ENCODE data around the gene LGALS4. TPM values are rescaled to one million over a fixed set of nuclear protein-coding genes. Genes with fewer than 3 reads are reported as not detected.

Gene LGALS4
- total and polyA plus RNA-seq, 9 of the 15 experiments (the other 6 are each of a cell fraction or from before 2014, with no cell fraction given), result 0.08 to 1.1 (median 0.30) TPM; not detected in 3

DNA sequence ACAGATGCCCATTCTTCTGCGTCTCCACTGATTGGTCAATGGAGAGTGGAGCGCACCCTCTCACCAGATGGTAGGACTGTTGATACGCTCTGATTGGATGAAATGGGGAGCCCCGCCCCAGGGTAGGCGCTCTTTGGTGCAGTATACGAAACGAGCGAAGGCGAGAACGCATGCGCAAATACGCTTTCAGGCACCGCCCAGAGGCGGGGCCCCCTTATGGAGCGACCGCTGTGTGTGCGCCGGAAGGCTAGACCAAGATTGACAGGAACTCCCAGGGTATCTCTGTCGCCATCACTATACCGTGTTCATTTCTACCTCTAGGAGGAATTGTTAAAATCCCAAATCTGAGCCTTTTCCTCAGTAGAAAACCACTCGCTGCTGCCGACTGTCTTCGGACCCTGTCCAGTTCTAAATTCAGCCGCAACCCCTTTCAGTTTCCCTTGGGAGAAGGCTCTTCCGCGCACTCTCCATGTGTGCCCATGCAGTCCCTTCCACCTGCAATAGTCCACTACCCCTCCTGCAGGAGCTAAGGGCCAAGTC, 37.8 kb upstream of the LGALS4 start (continued):
- TF ChIP-seq, protein P1, sequence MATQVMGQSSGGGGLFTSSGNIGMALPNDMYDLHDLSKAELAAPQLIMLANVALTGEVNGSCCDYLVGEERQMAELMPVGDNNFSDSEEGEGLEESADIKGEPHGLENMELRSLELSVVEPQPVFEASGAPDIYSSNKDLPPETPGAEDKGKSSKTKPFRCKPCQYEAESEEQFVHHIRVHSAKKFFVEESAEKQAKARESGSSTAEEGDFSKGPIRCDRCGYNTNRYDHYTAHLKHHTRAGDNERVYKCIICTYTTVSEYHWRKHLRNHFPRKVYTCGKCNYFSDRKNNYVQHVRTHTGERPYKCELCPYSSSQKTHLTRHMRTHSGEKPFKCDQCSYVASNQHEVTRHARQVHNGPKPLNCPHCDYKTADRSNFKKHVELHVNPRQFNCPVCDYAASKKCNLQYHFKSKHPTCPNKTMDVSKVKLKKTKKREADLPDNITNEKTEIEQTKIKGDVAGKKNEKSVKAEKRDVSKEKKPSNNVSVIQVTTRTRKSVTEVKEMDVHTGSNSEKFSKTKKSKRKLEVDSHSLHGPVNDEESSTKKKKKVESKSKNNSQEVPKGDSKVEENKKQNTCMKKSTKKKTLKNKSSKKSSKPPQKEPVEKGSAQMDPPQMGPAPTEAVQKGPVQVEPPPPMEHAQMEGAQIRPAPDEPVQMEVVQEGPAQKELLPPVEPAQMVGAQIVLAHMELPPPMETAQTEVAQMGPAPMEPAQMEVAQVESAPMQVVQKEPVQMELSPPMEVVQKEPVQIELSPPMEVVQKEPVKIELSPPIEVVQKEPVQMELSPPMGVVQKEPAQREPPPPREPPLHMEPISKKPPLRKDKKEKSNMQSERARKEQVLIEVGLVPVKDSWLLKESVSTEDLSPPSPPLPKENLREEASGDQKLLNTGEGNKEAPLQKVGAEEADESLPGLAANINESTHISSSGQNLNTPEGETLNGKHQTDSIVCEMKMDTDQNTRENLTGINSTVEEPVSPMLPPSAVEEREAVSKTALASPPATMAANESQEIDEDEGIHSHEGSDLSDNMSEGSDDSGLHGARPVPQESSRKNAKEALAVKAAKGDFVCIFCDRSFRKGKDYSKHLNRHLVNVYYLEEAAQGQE (IDR thresholded peaks at IDR 0.05; ENCODE audit: borderline replicate concordance), result peak; percentile 16; the same call in 1 of the 2 replicates
- TF ChIP-seq, protein P1 (CRISPR knock-in tag; IDR thresholded peaks at IDR 0.05; ENCODE audit: low read depth), result no peak
- TF ChIP-seq HSF4 (CRISPR knock-in tag; IDR thresholded peaks at IDR 0.05; ENCODE audit: borderline replicate concordance) (no peak), PML (IDR thresholded peaks at IDR 0.05; ENCODE audit: low read length) (peak; percentile 51; the same call in 1 of the 2 replicates), ZNF75A (CRISPR knock-in tag; IDR thresholded peaks at IDR 0.05) (no peak), ZBTB7A (IDR thresholded peaks at IDR 0.05; ENCODE audit: borderline replicate concordance, control insufficient read depth, low read depth, low read length) (no peak), FOXK2 (conservative IDR thresholded peaks at IDR 0.05 in 1 of 2, IDR thresholded peaks at IDR 0.05 in 1 of 2; ENCODE audit: low read depth in 2 of 2) (peak; percentile 4 to 75; a peak in 1 of 4 replicates), CHD2 (IDR thresholded peaks at IDR 0.05; ENCODE audit: low read depth, low read length) (peak; percentile 6; the same call in 1 of the 2 replicates), ZNF79 (CRISPR knock-in tag; IDR thresholded peaks at IDR 0.05; ENCODE audit: low read depth) (no peak), NCOA2 (IDR thresholded peaks at IDR 0.05; ENCODE audit: partially characterized antibody in 2 of 2) (no peak), NBN (IDR thresholded peaks at IDR 0.05; ENCODE audit: low read depth) (0 out of 2 replicates have a peak, but pooled peaks have one; percentile 20), GATA2 (CRISPR knock-in tag; IDR thresholded peaks at IDR 0.05) (peak; percentile 97), SP2 (IDR thresholded peaks at IDR 0.05; ENCODE audit: extremely low read depth, low read depth, low read length, poor library complexity, severe bottlenecking) (peak; percentile 72)
- TF ChIP-seq, protein P2, sequence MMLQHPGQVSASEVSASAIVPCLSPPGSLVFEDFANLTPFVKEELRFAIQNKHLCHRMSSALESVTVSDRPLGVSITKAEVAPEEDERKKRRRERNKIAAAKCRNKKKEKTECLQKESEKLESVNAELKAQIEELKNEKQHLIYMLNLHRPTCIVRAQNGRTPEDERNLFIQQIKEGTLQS (IDR thresholded peaks at IDR 0.05), result no peak
- TF ChIP-seq, protein P2 (CRISPR knock-in tag; conservative IDR thresholded peaks at IDR 0.05), result 0 out of 2 replicates have a peak, but pooled peaks have one; percentile 11
- TF ChIP-seq, protein P3, sequence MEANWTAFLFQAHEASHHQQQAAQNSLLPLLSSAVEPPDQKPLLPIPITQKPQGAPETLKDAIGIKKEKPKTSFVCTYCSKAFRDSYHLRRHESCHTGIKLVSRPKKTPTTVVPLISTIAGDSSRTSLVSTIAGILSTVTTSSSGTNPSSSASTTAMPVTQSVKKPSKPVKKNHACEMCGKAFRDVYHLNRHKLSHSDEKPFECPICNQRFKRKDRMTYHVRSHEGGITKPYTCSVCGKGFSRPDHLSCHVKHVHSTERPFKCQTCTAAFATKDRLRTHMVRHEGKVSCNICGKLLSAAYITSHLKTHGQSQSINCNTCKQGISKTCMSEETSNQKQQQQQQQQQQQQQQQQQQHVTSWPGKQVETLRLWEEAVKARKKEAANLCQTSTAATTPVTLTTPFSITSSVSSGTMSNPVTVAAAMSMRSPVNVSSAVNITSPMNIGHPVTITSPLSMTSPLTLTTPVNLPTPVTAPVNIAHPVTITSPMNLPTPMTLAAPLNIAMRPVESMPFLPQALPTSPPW (CRISPR knock-in tag; IDR thresholded peaks at IDR 0.05), result no peak
- TF ChIP-seq, protein P4, sequence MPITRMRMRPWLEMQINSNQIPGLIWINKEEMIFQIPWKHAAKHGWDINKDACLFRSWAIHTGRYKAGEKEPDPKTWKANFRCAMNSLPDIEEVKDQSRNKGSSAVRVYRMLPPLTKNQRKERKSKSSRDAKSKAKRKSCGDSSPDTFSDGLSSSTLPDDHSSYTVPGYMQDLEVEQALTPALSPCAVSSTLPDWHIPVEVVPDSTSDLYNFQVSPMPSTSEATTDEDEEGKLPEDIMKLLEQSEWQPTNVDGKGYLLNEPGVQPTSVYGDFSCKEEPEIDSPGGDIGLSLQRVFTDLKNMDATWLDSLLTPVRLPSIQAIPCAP (CRISPR knock-in tag; IDR thresholded peaks at IDR 0.05; ENCODE audit: borderline replicate concordance), result no peak
